HCT116 (cell line): Measurements from ENCODE around the gene TNS2.

Experiments
- ELF1 ChIP-seq: IDR thresholded peaks from 2 replicates; pipeline ENCODE4 v1.6.1; 2012; ENCODE audit warnings: low read depth, borderline replicate concordance
- EZH2 ChIP-seq: fragments of 200-600 bp; sonication (generic); IDR thresholded peaks from 2 replicates; pipeline ENCODE4 v1.6.1; 2017; ENCODE audit warnings: antibody characterized with exemption, mixed run types
- POLR2A ChIP-seq: IDR thresholded peaks from 2 replicates; pipeline ENCODE4 v1.7.0; 2011; ENCODE audit warnings: borderline replicate concordance; ENCODE audit not compliant: insufficient read depth, insufficient read length; ENCODE audit errors: extremely low read depth
- SRF ChIP-seq: IDR thresholded peaks from 2 replicates; pipeline ENCODE4 v1.6.1; 2012; ENCODE audit warnings: low read depth
- YY1 ChIP-seq: IDR thresholded peaks from 2 replicates; pipeline ENCODE4 v1.6.1; 2011; ENCODE audit warnings: low read length, low read depth, moderate library complexity, mild to moderate bottlenecking; ENCODE audit not compliant: insufficient replicate concordance; ENCODE audit errors: extremely low read depth
- TF ChIP-seq, protein P1 (sequence below), 3 experiments: fragments of 200-600 bp in 1 of 3; sonication (generic) in 1 of 3; IDR thresholded peaks in 2 of 3; conservative IDR thresholded peaks in 1 of 3; 2 replicates each; pipeline ENCODE4 v1.5.1; 2012 to 2017; ENCODE audit warnings: low read depth in 2 of 3, low read length in 2 of 3, antibody characterized with exemption in 1 of 3, borderline replicate concordance in 1 of 3, control low read depth in 1 of 3, mild to moderate bottlenecking in 1 of 3, mixed read lengths in 1 of 3, mixed run types in 1 of 3, moderate library complexity in 1 of 3; ENCODE audit not compliant: insufficient read depth in 1 of 3
- TF ChIP-seq, protein P2 (sequence below): IDR thresholded peaks from 2 replicates; pipeline ENCODE4 v1.6.1; 2012
- TF ChIP-seq, protein P3 (sequence below): IDR thresholded peaks from 2 replicates; pipeline ENCODE4 v1.6.1; 2012
- TF ChIP-seq, protein P4 (sequence below): IDR thresholded peaks from 2 replicates; pipeline ENCODE4 v1.6.1; 2012; ENCODE audit warnings: low read depth

- TF ChIP-seq, protein P1, sequence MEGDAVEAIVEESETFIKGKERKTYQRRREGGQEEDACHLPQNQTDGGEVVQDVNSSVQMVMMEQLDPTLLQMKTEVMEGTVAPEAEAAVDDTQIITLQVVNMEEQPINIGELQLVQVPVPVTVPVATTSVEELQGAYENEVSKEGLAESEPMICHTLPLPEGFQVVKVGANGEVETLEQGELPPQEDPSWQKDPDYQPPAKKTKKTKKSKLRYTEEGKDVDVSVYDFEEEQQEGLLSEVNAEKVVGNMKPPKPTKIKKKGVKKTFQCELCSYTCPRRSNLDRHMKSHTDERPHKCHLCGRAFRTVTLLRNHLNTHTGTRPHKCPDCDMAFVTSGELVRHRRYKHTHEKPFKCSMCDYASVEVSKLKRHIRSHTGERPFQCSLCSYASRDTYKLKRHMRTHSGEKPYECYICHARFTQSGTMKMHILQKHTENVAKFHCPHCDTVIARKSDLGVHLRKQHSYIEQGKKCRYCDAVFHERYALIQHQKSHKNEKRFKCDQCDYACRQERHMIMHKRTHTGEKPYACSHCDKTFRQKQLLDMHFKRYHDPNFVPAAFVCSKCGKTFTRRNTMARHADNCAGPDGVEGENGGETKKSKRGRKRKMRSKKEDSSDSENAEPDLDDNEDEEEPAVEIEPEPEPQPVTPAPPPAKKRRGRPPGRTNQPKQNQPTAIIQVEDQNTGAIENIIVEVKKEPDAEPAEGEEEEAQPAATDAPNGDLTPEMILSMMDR (IDR thresholded peaks at IDR 0.05 in 2 of 3, conservative IDR thresholded peaks at IDR 0.05 in 1 of 3; ENCODE audit: borderline replicate concordance in 1 of 3, insufficient read depth in 1 of 3, low read depth in 2 of 3, low read length in 2 of 3) = no peak
- TF ChIP-seq EZH2 (no peak), POLR2A (no peak), SRF (no peak), ELF1 (no peak), YY1 (no peak)
- TF ChIP-seq, protein P2, sequence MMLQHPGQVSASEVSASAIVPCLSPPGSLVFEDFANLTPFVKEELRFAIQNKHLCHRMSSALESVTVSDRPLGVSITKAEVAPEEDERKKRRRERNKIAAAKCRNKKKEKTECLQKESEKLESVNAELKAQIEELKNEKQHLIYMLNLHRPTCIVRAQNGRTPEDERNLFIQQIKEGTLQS = no peak
- TF ChIP-seq, protein P3, sequence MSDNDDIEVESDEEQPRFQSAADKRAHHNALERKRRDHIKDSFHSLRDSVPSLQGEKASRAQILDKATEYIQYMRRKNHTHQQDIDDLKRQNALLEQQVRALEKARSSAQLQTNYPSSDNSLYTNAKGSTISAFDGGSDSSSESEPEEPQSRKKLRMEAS = no peak
- TF ChIP-seq, protein P4, sequence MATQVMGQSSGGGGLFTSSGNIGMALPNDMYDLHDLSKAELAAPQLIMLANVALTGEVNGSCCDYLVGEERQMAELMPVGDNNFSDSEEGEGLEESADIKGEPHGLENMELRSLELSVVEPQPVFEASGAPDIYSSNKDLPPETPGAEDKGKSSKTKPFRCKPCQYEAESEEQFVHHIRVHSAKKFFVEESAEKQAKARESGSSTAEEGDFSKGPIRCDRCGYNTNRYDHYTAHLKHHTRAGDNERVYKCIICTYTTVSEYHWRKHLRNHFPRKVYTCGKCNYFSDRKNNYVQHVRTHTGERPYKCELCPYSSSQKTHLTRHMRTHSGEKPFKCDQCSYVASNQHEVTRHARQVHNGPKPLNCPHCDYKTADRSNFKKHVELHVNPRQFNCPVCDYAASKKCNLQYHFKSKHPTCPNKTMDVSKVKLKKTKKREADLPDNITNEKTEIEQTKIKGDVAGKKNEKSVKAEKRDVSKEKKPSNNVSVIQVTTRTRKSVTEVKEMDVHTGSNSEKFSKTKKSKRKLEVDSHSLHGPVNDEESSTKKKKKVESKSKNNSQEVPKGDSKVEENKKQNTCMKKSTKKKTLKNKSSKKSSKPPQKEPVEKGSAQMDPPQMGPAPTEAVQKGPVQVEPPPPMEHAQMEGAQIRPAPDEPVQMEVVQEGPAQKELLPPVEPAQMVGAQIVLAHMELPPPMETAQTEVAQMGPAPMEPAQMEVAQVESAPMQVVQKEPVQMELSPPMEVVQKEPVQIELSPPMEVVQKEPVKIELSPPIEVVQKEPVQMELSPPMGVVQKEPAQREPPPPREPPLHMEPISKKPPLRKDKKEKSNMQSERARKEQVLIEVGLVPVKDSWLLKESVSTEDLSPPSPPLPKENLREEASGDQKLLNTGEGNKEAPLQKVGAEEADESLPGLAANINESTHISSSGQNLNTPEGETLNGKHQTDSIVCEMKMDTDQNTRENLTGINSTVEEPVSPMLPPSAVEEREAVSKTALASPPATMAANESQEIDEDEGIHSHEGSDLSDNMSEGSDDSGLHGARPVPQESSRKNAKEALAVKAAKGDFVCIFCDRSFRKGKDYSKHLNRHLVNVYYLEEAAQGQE = no peak
Measured at GRCh38 chr12:53062011-53062961, 12.4 kb downstream of the TNS2 start.
